Skin of body (tissue), 2 donors: ENCODE results near the gene OR51F2. TPM values are rescaled to one million over a fixed set of nuclear protein-coding genes. Genes with fewer than 3 reads are reported as not detected.
"Not testable (repeated sequence)": the region's sequence is repeated elsewhere in the genome, so short reads cannot be mapped to it uniquely, and the experiment has no call there.

ENCODE experiments used
- DNase-seq: peaks from one replicate; lab custom pipeline; 2025; lab: John Stamatoyannopoulos, UW
- total RNA-seq: library from RNA; depleted of rRNA; stranded (reverse); fragments of >200 nt; gene quantifications from one replicate; pipeline ENCODE4 v1.2.3, GENCODE V29; 2014

The OR51F2 gene
- total RNA-seq = not detected

- DNase-seq = no peak
Observed at GRCh38 chr11:4821021-4821420, at the start of gene OR51F2. TSS of gene OR51F2 (plus strand) at chr11:4821321. CDS start at chr11:4821422, 101 bp downstream.

GRCh38 chr11:4782454-4782853 lies 38.7 kb upstream of the OR51F2 start:
- no peak for DNase-seq

GRCh38 chr11:4797206-4797605 lies 23.9 kb upstream of the OR51F2 start:
- no peak for DNase-seq

- no peak for DNase-seq
Observed at GRCh38 chr11:4798427-4799183, 22.5 kb upstream of the OR51F2 start.

- DNase-seq = not testable (repeated sequence)
Observed at GRCh38 chr11:4801316-4801715, 19.8 kb upstream of the OR51F2 start.

- DNase-seq = no peak
Observed at GRCh38 chr11:4804280-4804679, 16.8 kb upstream of the OR51F2 start, which contains the start of gene OR52R1. TSS of gene OR52R1 (minus strand) at chr11:4804380. CDS start at chr11:4804380, 0 bp downstream.

- no peak for DNase-seq
Observed at GRCh38 chr11:4808476-4808875, 12.6 kb upstream of the OR51F2 start.

- no peak for DNase-seq
Observed at GRCh38 chr11:4809246-4809645, 11.9 kb upstream of the OR51F2 start.

GRCh38 chr11:4825132-4825531 lies 4.0 kb downstream of the OR51F2 start:
- DNase-seq = no peak

- DNase-seq = no peak
Observed at GRCh38 chr11:4826425-4826824, 5.3 kb downstream of the OR51F2 start.

- DNase-seq = no peak
Observed at GRCh38 chr11:4830346-4830745, 9.2 kb downstream of the OR51F2 start.

GRCh38 chr11:4830909-4831308 lies 9.8 kb downstream of the OR51F2 start:
- no peak for DNase-seq

GRCh38 chr11:4839851-4840549 lies 18.9 kb downstream of the OR51F2 start:
- no peak for DNase-seq

- DNase-seq = no peak
Observed at GRCh38 chr11:4848908-4849532, 27.9 kb downstream of the OR51F2 start, which contains the start of gene OR51S1. TSS of gene OR51S1 (minus strand) at chr11:4849208. CDS start at chr11:4849208, 0 bp downstream.

- DNase-seq = no peak
Observed at GRCh38 chr11:4851033-4851432, 29.9 kb downstream of the OR51F2 start.

GRCh38 chr11:4854286-4854685 lies 33.2 kb downstream of the OR51F2 start:
- not testable (repeated sequence) for DNase-seq

- DNase-seq = no peak
Observed at GRCh38 chr11:4862447-4863236, 41.5 kb downstream of the OR51F2 start.

- no peak for DNase-seq
Observed at GRCh38 chr11:4863876-4864275, 42.8 kb downstream of the OR51F2 start.

- no peak for DNase-seq
Observed at GRCh38 chr11:4865855-4866254, 44.7 kb downstream of the OR51F2 start.
